Measurements from ENCODE around the gene GARIN1A.
"Not testable (repeated sequence)": the region's sequence is repeated elsewhere in the genome, so short reads cannot be mapped to it uniquely, and the experiment has no call there.

The GARIN1A gene

DNA sequence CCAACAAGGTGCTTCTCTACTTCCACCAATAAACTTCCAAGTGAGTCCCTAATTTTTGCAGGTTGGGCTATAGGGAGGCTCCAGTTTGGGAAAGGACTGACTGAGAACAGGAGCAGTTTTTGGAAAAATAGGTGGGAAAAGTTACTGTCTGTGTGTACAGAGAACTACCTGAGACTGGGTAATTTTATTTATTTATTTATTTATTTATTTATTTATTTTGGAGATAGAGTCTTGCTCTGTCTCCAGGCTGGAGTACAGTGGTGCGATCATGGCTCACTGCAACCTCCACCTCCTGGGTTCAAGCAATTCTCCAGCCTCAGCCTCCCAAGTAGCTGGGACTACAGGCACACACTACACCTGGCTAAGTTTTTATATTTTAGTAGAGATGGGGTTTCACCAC is 11.2 kb downstream of the GARIN1A start:
- DNase-seq (ENCODE audit: low spot score): not testable (repeated sequence)

DNA sequence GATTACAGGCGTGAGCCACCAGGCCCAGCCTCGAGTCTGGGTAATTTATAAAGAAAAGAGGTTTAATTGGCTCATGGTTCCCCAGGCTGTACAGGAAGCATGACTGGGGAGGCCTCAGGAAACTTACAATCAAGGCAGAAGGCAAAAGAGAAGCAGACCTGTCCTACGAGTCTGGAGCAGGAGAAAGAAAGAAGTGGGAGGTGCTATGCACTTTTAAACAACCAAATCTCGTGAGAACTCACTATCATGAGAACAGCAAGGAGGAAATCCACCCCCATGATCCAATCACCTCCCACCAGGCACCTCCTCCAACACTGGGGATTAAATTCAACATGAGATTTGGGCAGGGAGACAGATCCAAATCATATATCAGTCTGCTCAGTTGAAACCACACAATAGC is 11.6 kb downstream of the GARIN1A start:
- DNase-seq (ENCODE audit: low spot score): not testable (repeated sequence)

DNA sequence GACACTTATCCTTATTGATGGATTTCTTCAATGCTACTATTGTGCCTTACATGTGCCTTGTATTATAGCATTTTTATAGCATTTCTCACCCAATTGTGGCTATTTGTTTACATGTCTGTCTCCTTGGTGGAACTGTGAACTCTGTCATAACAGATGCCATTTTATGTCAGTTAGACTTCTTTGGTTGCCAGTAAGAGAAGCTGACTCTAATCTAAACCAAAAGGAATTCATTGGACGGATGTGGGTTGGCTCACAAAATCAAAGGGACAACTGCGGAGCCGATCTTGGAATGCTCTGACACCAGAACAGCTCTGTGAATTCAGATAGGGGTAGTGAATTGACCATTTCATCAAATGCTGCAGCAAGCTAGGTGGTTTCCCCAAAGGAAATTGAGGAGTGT is 15.0 kb downstream of the GARIN1A start:
- DNase-seq (ENCODE audit: low spot score): no peak

DNA sequence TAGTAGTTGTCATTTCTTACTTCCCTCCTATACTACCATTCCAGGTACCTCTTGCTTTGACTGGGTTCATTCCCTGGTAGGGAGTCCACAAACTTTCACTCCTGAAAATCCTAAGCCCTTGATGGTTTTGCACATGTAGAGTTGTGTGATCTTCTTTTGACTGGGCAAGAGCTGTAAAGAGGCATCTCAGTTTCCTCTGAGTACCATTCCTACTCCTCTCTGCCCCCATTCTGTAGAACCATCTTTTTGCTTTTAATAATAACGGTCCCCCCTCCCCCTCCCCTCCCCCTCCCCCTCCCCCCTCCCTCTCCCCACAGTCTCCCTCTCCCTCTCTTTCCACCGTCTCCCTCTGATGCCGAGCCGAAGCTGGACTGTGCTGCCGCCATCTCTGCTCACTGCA is 16.4 kb downstream of the GARIN1A start:
- no peak for DNase-seq (ENCODE audit: low spot score)

DNA sequence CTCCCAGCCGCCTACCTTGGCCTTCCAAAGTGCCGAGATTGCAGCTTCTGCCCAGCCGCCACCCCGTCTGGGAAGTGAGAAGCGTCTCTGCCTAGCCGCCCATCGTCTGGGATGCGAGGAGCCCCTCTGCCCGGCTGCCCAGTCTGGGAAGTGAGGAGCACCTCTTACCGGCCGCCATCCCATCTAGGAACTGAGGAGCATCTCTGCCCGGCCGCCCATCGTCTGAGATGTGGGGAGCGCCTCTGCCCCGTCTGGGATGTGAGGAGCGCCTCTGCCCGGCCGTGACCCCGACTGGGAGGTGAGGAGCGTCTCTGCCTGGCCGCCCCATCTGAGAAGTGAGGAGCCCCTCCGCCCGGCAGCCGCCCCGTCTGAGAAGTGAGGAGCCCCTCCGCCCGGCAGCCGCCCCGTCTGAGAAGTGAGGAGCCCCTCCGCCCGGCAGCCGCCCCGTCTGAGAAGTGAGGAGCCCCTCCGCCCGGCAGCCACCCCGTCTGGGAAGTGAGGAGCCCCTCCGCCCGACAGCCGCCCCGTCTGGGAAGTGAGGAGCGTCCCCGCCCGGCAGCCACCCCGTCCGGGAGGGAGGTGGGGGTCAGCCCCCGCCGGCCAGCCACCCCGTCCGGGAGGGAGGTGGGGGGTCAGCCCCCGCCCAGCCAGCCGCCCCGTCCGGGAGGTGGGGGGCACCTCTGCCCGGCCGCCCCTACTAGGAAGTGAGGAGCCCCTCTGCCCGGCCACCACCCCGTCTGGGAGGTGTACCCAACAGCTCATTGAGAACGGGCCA is 17.3 kb downstream of the GARIN1A start:
- not testable (repeated sequence) for DNase-seq (ENCODE audit: low spot score)

DNA sequence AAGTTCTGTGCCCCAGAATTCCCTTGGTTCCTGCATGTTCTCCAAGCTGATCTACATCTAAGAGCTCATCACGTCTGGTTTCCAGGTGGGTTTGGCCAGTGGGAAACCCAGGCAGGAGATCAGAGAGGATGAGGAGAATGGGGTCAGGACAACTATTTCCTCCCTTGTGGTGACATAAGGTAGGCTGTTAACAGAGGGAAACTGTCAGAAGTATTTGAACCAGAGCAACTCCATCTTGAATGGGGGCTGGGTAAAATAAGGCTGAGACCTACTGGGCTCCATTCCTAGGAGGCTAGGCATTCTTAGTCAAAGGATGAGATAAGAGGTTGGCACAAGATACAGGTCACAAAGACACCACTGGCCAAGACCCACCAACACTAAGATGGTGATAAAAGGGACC is 19.1 kb downstream of the GARIN1A start:
- no peak for DNase-seq (ENCODE audit: low spot score)

DNA sequence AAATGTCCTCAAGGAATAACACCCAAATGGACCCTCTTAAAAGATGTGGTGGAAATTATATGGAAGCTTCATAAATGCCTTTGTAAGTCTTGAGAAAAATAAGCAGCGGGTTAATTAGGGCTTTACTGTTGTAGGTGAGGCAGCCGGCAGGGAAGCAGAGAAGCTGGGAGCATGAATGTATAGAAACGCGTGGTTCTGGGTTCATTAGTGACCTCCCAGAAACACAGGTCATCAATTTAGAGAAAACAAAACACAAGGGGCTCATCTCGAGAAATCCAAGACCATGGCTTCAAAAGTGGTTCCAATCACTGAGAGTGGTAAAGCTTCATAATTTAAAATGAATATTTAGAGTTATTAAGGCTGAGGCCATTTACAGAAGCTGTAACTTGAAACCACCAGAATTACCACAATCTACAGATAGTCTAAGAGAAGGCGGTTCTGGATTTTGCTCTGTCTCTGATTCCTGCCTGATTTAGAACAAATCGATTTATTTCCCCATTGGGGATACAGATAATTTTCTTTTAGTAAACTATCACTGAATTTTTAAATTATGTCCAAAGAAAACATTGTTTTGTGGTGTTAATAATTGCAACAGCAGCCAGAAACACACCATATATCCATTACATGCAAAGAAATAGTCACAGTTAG is 20.7 kb downstream of the GARIN1A start:
- DNase-seq (ENCODE audit: low spot score): no peak

DNA sequence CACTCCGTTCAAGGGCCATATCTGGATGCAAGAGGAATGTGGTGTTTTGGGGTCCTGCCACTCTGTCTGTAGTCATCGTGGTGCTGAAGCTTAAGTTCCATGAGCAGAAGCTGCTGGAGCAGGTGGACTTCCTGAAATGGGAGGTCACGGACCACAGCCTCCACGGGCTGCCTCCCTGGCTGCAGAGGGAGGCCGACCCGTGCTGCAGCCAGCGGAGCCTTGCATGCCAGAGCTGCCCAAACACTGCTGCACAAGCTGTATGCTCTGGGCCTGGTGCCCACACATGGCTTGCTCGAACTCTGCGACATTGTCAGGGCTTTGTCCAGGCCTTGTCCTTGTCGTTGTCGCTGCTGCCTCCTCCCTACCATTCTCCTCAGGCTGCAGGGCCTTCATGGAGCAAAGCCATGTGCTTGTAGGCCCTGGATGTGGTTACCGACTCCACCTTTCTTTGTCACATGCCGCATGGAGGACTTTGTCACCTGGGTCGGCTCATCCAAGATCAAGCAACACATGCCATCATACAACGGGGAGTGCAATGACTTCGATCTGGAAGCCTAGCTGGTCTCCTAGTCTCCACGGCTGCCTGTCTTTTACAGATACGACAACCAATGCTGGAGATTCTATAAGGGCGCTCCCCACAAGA is 21.4 kb downstream of the GARIN1A start:
- DNase-seq (ENCODE audit: low spot score): no peak

DNA sequence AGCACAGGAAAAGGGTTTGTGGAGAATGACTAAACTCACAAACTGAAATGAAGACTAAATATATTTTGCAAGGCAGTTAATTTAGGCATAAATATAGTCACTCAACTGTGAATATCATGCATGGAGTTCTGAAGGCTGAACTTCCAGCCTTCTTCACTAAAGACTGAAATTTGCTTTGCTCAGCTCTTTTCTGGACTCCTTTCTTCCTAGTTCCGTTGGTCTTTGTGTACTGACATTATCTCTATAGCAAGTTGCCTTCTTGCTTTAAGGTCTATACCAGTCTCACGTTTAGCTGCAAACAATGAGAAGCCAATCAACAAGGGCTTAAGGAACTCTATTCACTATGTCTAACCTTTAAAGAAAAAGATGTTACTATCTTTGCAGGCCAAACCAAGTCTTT is 22.6 kb downstream of the GARIN1A start:
- no peak for DNase-seq (ENCODE audit: low spot score)

DNA sequence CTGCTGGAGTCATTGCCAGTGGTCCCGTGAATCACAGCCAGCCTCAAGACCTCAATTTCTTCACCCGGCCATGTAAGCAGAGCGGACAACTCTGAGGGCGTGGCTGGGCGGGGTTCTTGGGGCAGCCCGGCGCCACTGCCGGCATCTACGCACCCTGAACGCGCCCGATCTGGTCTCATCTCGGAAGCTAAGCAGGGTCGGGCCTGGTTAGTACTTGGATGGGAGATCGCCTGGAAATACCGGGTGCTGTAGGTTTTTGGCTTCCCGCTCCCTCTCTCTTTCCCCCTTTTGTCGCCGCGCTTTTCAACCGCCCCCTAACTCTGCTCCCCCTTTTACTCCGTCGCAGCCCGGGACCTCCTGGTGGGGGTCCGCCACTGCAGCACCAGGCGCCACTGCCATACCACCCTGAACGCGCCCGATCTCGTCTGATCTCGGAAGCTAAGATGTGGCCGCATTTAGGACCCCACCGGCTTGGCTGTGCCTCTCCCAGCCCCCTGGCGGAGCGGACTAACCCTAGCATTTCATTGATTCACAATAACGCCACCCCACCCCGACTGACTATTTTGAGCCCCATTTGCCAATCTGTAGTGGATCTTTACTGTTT is 25.3 kb downstream of the GARIN1A start:
- DNase-seq (ENCODE audit: low spot score): peak; percentile 76

DNA sequence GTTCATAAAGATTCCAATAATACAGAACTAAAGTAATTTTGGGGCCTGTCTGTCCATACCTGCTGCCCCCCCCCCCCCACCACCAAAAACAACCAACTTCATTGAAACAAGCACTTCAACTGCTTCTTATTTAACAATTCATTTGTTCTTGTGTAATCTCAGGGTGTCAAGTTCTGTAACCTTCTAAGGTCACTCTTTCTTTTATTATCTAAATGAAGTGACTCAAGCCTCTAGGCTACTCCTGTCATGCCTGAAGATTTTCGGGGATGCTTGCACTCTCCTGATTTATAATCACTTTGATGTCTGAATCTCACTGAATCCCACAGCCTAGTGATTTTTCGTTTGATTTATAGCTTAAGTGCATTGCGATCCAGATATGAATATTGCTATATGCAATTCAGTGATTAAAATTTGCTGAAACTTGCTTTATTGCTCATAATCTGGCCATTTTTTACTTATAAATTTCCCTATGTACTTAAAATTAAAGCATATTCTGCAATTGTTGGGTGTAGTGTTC is 27.2 kb downstream of the GARIN1A start:
- no peak for DNase-seq (ENCODE audit: low spot score)

DNA sequence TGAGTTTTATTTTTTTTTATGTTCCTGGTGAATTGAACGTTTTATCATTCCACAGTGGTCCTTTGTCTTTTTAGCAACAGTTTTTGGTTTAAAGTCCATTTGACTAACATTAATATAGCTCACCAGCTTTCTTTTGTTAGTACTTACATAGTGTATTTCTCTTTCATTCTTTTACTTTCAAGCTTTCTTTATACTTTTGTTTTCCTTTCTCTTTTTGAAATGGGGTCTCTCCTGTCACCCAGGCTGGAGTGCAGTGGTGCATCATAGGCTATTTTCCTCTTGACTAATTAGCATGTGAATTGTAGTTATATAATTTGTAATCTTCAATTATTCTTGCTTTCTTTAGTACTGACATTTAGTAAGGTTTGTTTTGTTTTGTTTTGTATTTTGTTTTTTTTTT is 27.8 kb downstream of the GARIN1A start:
- DNase-seq (ENCODE audit: low spot score): no peak

DNA sequence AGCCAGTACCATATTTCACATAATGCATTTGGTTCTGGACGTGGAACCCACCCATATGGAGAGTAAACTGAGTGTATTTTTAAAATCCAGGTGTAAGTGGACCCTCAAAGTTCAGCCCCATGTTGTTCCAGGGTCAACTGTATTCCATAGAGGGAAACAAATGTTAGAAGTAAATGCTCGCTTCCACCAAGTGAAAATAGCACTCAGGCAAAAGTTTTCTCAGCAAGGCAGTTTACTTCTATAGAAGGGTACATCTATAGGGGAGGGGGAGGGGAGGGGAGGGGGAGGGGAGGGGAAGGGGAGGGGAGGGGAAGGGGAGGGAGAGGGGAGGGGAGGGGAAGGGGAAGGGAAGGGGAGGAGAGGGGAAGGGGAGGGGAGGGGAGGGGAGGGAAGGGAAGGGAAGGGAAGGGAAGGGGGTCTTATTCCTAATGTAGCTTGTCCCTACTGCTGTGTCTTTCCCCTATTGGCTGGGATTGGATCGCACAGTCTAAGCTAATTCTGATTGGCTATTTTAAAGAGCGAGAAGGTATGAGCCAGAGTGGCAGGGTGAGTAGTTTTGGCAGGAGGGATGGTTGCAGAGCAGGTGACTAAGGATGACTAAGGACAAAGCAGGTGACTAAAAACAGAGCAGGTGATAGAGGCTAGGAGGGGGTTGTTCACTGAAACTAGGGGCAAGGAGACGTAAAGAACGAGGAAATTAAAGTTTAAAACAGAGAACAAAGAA is 29.1 kb downstream of the GARIN1A start:
- DNase-seq (ENCODE audit: low spot score): no peak

DNA sequence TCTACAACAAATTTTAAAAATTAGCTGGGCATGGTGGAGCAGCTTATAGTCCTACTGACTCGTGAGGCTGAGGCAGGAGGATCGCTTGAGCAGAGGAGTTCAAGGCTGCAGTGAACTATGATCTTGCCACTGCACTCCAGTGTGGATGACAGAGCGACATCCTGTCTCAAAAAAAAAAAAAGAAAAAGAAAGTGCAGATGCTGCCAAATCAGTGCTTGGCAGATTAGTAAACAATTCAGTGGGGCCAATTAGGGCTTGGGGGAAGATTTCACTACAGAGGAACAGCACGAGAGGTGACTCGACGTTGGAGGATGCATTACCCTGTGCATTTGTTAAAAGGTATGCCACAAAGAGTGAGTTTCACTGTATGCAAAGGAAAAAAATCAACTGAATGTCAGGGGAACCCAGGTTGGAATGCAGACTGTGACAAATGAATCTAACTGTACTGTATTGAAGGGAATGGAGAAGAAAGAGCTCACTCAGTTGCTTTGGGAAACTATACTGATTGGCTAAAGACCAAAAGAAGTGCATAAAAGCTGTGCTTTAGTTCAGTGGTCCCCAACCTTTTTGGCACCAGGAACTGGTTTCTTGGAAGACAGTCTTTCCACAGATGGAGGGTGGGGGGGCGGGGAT is 31.6 kb downstream of the GARIN1A start:
- DNase-seq (ENCODE audit: low spot score): no peak

DNA sequence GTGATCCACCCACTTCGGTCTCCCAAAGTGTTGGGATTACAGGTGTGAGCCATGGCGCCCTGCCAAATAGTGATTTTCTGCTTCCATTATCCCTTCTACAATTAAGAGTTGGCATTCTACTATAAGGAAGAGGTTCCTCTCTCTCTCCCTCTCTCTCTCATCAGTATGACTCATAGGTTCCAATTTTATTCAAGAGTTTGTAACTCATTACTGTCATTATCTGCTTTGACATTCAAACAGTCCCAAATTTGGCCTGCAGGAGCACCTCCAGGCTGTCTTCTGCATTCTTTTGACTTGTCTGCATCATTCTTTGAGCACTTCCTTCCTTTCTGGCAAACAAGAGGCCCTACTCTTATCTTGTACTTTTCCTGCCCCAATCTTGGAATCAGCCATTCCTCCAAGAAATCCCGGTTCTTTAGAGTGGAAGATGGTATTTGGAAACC is 33.8 kb downstream of the GARIN1A start:
- DNase-seq (ENCODE audit: low spot score): no peak

DNA sequence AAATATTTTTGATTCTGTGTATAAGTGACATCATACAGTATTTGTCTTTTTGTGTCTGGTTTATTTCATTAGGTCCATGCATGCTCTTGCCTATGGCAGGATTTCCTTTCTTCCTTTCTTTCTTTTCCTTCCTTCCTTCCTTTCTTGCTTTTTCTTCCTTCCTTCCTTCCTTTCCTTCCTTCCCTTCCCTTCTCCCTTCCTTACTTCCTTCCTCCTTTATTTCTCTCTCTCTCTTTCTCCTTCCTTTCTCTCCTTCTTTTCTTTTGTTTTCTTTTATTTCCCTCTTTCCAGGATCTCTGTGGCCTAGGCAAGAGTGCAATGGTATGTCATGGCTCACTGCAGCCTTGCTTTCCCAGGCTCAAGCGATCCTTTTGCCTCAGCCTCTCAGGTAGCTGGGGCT is 35.7 kb downstream of the GARIN1A start:
- DNase-seq (ENCODE audit: low spot score): no peak

DNA sequence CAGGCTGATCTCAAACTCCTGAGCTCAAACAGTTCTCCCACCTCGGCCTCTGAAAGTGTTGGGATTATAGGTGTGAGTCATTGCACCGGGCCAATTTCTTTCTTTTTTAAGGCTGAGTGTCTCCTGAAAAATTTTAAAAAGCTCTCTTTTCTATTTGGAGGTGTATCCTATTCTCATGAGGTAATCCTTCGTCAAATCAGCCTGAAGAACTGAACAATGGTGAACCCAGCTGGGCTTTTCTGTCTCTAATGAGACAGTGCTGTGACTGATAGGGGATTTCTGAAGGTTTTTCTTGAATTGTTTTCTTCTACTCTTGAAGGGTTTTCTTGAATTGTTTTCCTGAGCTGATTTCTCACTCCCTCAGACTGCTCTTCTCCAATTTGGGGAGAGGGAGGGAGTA is 36.1 kb downstream of the GARIN1A start:
- no peak for DNase-seq (ENCODE audit: low spot score)

DNA sequence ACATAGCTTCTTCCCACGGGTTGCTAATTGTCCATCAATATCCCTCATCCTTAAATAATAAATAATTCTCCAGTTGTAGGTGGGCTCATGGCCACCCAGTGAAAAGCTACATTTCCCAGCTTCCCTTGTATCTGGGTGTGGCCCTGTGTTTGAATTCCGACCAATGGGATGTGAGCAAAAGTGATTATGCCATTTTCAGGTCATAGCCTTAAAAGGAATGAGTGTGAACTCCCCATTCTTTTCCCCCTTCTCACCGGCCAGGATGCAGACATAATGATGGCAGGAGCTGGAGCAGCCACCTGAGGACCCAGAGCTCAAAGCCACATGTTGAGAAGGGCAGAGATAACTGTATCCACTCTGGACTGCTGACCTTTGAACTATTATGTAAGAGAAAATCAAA is 36.7 kb downstream of the GARIN1A start:
- DNase-seq (ENCODE audit: low spot score): no peak

DNA sequence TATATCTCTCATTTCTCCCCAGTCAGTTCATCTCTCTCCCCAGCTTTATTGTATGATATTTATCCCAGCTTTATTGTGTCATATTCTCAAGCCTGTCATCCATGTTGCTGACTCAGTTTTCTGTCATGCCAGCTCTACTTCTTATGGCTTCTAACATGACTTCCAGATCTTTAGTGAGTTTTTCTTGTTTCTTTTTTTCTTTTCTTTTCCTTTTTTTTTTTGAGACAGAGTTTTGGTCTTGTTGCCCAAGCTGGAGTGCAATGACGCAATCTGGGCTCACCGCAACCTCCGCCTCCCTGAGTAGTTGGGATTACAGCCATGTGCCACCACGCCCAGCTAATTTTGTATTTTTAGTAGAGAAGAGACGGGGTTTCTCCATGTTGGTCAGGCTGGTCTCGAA is 38.4 kb downstream of the GARIN1A start:
- DNase-seq (ENCODE audit: low spot score): no peak

DNA sequence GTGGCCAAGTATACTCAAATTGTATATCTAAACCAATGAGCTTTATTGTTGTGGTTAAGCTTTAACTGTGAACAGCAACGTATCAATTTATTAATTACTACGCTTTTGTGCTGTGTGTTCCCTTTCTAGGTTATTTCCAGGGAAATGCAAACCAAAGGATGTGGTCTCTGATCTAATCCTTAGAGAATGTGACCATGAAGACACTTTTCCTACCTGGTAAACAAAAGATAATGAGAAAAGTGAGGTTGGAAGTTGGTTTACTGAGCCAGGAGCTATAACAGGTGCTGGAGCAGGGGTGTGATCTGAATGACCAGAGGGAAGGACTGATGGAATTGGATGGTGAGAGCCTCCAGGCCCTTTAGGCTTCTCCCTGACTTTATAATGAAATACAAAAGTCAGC is 41.7 kb downstream of the GARIN1A start:
- DNase-seq (ENCODE audit: low spot score): no peak

DNA sequence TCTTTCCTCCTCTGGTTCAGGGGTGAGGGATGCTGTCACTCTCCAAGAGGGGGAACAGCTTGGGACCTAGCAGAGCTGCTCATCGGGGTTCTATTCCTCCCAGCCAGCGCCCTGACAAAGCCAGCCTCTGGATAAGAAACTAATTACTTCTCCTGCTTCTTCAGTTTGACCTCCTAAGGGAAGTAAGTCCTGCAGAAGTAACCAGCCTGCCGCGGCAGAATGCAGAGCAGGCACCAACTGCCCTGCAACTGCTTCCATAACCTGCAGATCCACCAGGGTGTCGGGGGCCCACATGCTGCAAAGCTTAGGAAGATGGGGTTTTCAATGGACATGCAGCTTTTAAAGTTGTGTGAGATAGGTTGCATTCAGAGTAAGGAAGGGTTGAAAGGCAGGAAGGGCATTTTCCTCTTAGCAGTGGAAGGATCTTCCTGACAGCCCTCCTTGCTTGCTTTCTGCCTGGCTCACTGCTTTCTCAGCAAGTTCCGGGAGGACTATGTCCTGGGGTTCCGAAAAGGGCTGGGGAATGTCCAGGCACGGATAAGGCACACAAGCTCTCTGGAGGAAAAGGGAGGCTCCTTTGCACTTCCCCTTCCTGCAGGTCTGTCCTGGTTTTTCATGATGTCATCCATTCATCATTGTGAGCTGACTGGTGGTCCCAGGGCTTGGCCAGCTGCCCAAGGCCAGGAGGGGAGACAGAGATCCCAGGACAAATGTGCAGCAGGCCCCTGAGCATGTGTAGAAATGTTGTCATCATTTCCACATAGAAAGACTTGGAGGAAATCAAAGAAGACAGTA is 42.8 kb downstream of the GARIN1A start:
- no peak for DNase-seq (ENCODE audit: low spot score)

Data from D341Med (cell line).